HG03558 (cell line): ENCODE results near the gene CGB2.
"Not testable (repeated sequence)": the region's sequence is repeated elsewhere in the genome, so short reads cannot be mapped to it uniquely, and the experiment has no call there.

ENCODE experiments used
- ATAC-seq: cut with Tn5 transposase; IDR thresholded peaks from one replicate; pipeline ENCODE4 v1.9.1; 2021; ENCODE audit warnings: moderate number of reproducible peaks; ENCODE audit not compliant: unreplicated experiment; ENCODE audit errors: extremely low read depth

The CGB2 gene

DNA sequence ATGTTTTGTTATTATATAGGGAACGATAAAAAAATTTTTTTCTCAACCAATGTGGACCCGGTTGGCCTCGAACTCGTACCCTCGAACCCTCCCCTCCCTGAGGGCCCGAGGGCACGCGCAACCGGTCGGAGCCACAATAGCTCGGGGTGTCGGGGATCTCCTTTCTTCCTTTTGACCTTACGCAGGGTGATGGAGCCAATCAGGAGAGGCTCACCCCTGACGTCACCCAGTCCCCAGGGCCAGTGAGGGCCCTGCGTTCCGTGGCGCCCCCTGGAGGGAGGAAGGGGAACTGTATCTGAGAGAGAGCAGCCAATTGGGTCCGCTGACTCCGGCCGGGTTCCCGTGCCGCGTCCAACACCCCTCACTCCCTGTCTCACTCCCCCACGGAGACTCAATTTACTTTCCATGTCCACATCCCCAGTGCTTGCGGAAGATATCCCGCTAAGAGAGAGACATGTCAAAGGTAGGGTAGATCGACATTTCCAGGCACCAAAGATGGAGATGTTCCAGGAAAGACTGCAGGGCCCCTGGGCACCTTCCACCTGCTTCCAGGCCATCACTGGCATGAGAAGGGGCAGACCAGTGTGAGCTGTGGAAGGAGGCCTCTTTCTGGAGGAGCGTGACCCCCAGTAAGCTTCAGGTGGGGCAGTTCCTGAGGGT is at the start of gene CGB2:
Gene CGB2, plus strand, starts transcription at position 249 of the 660 bp plus-strand sequence. Its CDS starts 206 bp downstream, at position 455.
- ATAC-seq, result not testable (repeated sequence)

GRCh38 chr19:48982280-48982679 is 49.4 kb upstream of the CGB2 start:
- no peak for ATAC-seq

- ATAC-seq, result no peak
Measured at GRCh38 chr19:48985711-48986110, 46.0 kb upstream of the CGB2 start.

DNA sequence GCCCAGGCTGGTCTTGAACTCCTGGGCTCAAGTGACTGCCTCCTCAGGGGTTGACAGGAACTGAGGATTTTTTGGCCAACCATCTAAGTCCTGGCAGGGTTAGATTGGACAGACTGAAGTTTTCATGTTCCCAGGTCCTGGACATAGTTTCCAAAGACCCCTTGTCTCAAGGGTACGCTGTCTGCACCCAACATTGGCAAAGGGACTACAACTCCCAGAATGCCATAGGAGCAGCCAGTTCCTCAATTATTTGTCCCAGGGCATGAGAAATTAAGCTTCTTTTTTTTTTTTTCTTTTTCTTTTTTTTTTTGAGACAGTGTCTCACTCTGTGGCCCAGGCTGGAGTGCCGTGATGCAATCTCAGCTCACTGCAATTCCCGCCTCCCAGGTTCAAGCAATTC is 45.5 kb upstream of the CGB2 start:
- ATAC-seq, result no peak

- ATAC-seq, result no peak
Measured at GRCh38 chr19:48987323-48987722, 44.4 kb upstream of the CGB2 start.

DNA sequence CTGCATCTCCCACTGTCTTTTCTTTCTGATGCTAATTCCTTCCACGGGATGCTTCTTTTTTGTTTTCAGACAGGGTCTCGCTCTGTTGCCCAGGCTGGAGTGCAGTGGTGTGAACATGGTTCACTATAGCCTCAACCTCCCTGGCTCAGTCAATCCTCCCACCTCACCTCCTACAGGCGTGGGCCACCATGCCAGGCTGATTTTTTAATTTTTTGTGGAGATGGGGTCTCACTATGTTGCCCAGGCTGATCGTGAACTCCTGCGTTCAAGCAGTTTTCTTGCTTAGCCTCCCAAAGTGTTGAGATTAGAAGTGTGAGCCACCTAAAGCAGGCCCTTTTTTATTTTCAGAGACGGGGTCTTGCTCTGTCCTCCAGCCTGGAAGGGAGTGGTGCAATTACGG is 43.4 kb upstream of the CGB2 start:
- no peak for ATAC-seq

GRCh38 chr19:48988860-48989259 is 42.8 kb upstream of the CGB2 start:
- no peak for ATAC-seq

DNA sequence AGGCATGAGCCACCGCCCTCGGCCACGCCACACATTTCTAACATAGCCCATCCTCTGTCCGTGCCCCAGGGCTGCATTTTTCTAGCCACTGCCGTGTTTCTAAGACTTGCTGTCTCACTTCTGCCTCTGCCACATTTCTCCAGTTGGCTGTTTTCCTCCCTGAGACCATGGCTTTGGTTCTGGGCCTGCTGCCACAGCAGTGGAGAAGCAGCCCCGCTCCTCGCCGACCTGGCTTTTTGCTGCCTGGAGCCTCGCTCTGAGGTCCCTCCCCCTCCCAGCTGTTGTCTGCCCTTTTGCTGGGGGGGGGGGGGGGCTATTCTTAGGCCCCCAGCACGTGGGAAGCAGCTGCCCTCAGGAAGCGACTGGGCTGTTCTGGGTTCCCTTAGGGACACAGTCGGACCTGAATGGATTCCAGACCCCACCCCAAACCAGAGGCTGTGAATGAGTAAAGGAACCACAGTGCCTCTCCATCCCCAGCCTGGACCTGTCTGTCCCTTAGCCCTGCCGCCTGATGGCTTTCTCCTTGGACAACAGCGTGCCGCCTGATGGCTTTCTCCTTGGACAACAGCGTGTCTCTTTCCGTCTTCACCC is 41.9 kb upstream of the CGB2 start:
- ATAC-seq, result no peak

- ATAC-seq, result no peak
Measured at GRCh38 chr19:48990400-48990799, 41.3 kb upstream of the CGB2 start.

- no peak for ATAC-seq
Measured at GRCh38 chr19:48991011-48991609, 40.6 kb upstream of the CGB2 start.

- ATAC-seq, result no peak
Measured at GRCh38 chr19:48991873-48992580, 39.7 kb upstream of the CGB2 start.

DNA sequence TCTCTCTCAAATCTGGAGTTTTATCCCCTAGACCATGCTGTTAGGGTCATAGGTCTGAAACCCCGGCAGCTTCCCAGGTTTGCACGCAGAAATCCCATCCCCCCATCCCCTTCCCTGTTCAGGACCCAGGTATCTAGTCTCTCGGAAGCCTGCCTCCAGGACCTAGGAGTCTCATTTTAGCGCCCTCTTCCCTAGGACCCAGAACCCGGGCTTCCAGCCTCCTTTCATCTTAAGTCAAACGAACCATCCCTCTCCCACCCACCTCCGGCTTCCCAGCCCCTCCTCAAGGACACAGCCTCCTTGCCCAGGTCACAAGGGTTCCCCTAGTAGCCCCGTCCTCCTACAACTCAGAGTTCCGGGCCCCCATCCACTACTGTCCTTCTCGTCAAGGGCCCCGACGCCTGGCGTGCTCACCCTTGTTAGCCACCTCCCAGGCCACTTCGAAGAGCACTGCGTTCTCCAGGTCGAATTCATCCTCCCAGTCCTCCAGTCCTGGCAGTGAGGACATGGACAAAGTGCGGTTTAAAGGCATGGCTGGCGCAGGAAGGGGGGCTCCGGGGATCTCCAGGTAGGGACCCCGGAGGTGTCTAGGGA is 39.0 kb upstream of the CGB2 start:
- ATAC-seq, result no peak

GRCh38 chr19:48993175-48994034 is 38.3 kb upstream of the CGB2 start, which contains the start of the genes GYS1 and RUVBL2:
Gene GYS1, minus strand, starts transcription at chr19:48993309. Its CDS starts 197 bp downstream, at chr19:48993112.
Gene RUVBL2, plus strand, starts transcription at chr19:48993887. Its CDS starts 25 bp downstream, at chr19:48993912.
- peak; percentile 61 for ATAC-seq

DNA sequence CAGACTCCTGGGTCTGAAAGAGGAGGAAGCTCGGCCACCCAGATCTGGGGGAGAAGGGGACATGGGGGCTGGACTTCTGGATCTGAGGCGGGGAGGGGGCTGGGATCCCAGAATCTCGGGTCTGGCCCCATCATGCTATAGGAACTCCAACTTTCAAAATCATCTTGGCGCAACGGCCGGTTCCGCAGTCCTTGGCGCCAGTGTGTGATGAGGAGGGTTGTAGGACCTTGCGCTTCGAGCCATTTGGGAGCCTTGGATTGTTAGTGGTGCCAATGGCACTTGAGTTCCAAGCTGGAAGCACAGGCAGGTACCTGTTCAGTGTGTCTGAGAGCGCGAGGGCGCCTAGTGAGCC is 37.7 kb upstream of the CGB2 start:
- no peak for ATAC-seq

DNA sequence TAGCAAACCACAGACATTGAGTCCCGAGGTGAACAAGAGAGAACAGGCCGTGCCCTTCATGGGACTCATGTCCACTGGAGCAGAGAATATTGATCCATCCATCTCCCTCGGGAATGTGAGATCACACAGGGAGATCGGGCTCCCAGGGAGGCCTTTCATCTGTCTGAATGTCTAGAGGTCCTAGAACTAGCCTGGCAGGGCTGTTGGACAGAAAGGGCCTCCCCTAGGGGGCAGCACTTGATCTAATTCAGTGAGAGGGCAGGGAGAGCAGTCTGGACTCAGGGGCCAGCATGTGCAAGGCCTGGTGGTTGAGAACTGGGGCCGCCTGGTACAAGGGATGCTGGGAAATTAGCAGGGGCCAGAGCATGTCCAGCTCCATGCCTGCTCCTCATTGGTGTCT is 33.7 kb upstream of the CGB2 start:
- ATAC-seq, result no peak

DNA sequence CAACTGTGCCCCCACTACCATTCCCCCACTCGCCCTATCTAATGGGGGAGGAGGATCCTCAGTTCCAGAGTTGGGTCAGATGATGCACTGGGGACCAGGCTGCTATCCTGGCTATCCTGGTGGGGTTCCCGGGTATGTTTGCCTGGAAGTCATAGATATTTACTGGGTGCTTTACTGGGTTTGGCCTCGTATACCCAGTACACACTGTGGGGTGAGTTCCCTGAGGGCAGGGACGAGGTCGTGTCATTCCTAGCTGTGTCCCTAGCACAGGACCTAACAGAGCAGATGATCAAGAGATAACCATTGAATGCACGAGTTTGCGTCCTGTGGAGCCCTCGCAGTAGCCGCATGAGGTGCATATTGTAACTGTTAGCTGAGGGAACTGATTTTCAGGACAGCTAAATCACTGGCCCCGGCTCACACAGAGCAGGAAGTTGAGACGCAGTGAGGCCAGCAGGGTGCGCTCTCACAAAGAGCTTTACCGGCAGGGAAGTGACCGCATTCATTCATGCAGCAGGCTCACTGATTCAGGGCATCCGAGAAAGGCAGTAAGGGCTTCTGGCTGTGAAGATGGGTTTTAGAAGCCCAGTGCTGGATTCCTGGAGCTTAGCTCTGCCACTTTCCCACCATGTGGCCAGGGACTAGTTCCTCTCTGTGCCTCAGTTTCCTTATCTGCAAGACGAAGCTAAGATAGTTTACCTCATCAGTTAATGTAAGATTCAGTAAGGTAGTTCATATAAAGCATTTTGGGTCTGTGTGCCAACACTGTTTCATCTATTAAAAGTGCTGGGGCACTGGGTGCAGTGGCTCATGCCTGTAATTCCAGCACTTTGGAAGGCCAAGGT is 32.0 kb upstream of the CGB2 start:
- ATAC-seq, result no peak

- no peak for ATAC-seq
Measured at GRCh38 chr19:49004133-49004532, 27.6 kb upstream of the CGB2 start.

DNA sequence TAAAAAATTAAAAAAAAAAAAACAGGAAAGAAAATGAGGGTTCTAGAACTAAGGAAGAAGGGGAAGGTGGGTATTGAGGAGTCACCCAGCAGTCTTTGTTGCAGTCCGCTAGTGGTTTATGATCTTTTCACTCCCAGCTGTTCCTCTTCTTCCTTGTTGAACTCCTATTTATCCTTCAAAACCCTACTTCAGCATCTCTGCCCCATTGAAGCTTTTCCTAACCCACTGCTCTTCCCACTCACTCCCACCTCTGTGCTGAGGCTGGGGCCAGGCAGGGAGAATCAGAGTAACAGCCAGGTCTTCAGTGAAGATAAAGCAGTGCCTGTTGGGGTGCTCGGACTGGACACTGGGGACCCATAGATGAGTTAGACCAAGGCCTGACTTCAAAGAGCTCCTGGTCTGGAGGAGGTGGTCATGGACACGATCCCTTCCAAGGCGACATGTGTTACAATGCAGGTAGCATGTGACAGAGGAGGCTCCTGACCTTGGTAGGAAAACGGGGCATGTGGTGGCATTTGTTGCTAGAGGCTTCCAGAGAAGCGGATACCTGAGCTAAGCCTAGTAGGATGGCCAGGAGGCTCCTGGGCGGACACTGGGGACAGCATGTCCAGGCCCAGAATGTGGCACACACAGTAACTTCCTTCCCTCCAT is 26.6 kb upstream of the CGB2 start:
- no peak for ATAC-seq
